HL-60 (cell line): Measurements from ENCODE around the gene MACROD2.

ENCODE experiments used
- DNase-seq, 2 experiments: peaks; one replicate each; pipeline ENCODE4 v3.0.0-alpha.2; 2010 to 2020; ENCODE audit warnings: low read depth in 1 of 2, low spot score in 1 of 2
- H3K27ac ChIP-seq: fragments of 250-450 bp; sonication (Bioruptor Pico); replicated peaks from 2 replicates; pipeline ENCODE4 v1.5.1; 2020; ENCODE audit warnings: mild to moderate bottlenecking, moderate library complexity
- H3K27me3 ChIP-seq: fragments of 250-450 bp; sonication (Bioruptor Pico); 2 replicates; pipeline ENCODE4 v1.5.1; 2021; ENCODE audit warnings: mild to moderate bottlenecking, moderate library complexity; ENCODE audit not compliant: insufficient read depth, poor library complexity, severe bottlenecking
- H3K4me3 ChIP-seq: replicated peaks from 2 replicates; pipeline ENCODE4 v1.5.1; 2011; ENCODE audit warnings: mild to moderate bottlenecking, control low read depth, low read length; ENCODE audit not compliant: insufficient read depth
- GABPA ChIP-seq: IDR thresholded peaks from 2 replicates; pipeline ENCODE4 v1.6.1; 2012; ENCODE audit warnings: low read depth
- POLR2AphosphoS5 ChIP-seq: IDR thresholded peaks from 2 replicates; pipeline ENCODE4 v1.6.1; 2012; ENCODE audit warnings: low read depth
- REST ChIP-seq: IDR thresholded peaks from 2 replicates; pipeline ENCODE4 v1.6.1; 2012; ENCODE audit warnings: low read depth; ENCODE audit not compliant: insufficient replicate concordance
- SPI1 ChIP-seq: IDR thresholded peaks from 2 replicates; pipeline ENCODE4 v1.6.1; 2012; ENCODE audit warnings: low read depth, mild to moderate bottlenecking, borderline replicate concordance
- TF ChIP-seq, protein P1 (sequence below): IDR thresholded peaks from one replicate; pipeline ENCODE4 v1.5.1; 2011; ENCODE audit warnings: low read length, control low read depth, inconsistent platforms; ENCODE audit not compliant: insufficient read depth

Gene MACROD2

GRCh38 chr20:14992961-14993360, 997.6 kb downstream of the MACROD2 start:
- no peak for DNase-seq

GRCh38 chr20:14996883-14997672, 1001.8 kb downstream of the MACROD2 start:
- no peak overlapping the region for H3K27ac ChIP-seq
- no peak for DNase-seq
- no peak overlapping the region for H3K4me3 ChIP-seq
- TF ChIP-seq GABPA: no peak
- TF ChIP-seq SPI1: no peak
- no peak for TF ChIP-seq REST
- TF ChIP-seq POLR2AphosphoS5: no peak
- TF ChIP-seq, protein P1, sequence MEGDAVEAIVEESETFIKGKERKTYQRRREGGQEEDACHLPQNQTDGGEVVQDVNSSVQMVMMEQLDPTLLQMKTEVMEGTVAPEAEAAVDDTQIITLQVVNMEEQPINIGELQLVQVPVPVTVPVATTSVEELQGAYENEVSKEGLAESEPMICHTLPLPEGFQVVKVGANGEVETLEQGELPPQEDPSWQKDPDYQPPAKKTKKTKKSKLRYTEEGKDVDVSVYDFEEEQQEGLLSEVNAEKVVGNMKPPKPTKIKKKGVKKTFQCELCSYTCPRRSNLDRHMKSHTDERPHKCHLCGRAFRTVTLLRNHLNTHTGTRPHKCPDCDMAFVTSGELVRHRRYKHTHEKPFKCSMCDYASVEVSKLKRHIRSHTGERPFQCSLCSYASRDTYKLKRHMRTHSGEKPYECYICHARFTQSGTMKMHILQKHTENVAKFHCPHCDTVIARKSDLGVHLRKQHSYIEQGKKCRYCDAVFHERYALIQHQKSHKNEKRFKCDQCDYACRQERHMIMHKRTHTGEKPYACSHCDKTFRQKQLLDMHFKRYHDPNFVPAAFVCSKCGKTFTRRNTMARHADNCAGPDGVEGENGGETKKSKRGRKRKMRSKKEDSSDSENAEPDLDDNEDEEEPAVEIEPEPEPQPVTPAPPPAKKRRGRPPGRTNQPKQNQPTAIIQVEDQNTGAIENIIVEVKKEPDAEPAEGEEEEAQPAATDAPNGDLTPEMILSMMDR: no peak
- H3K27me3 ChIP-seq: no peaks in the 10 kb centered on the region

More at GRCh38 chr20:14992961-14993360, 997.6 kb downstream of the MACROD2 start:
- no peak for TF ChIP-seq REST
- H3K27ac ChIP-seq: no peak overlapping the region
- no peaks in the 10 kb centered on the region for H3K27me3 ChIP-seq
- H3K4me3 ChIP-seq: no peak overlapping the region

GRCh38 chr20:14997791-14998190, 1002.5 kb downstream of the MACROD2 start:
- Histone ChIP-seq H3K27ac (no peak overlapping the region), H3K27me3 (no peaks in the 10 kb centered on the region), H3K4me3 (no peak overlapping the region)
- no peak for DNase-seq
- TF ChIP-seq REST (no peak), SPI1 (no peak), POLR2AphosphoS5 (no peak), GABPA (no peak)
- TF ChIP-seq, protein P1: no peak
